ENCODE data around the gene CRYGS.
A peak's percentile ranks its signal among the peaks of the same experiment; 100 is the strongest.

CRYGS gene

GRCh38 chr3:186497608-186498007 is 46.6 kb downstream of the CRYGS start:
- Histone ChIP-seq H3K27ac (ENCODE audit: low read depth in 2 of 2, low read length in 2 of 2) (no peak overlapping the region), H3K4me3 (ENCODE audit: low read length in 2 of 2) (no peak overlapping the region), H3K4me1 (ENCODE audit: control insufficient read depth in 2 of 2, insufficient read depth in 2 of 2, low read length in 2 of 2) (peaks cover 0 to 3% of the 10 kb centered on the region in 2 donors), H3K27me3 (ENCODE audit: control insufficient read depth in 2 of 2, insufficient read depth in 2 of 2, low read length in 2 of 2) (no peaks in the 10 kb centered on the region), H3K36me3 (ENCODE audit: control insufficient read depth in 2 of 2, insufficient read depth in 2 of 2, low read length in 2 of 2) (no peaks in the 10 kb centered on the region), H3K9me3 (ENCODE audit: control insufficient read depth in 2 of 2, low read length in 2 of 2) (no peaks in the 10 kb centered on the region), H3K9ac (ENCODE audit: low read depth in 1 of 2, low read length in 2 of 2) (no peak overlapping the region)

- H3K9ac ChIP-seq (ENCODE audit: low read depth in 1 of 2, low read length in 2 of 2), result no peak overlapping the region
- no peak overlapping the region for H3K4me3 ChIP-seq (ENCODE audit: low read length in 2 of 2)
- H3K27ac ChIP-seq (ENCODE audit: low read depth in 2 of 2, low read length in 2 of 2), result no peak overlapping the region
- H3K9me3 ChIP-seq (ENCODE audit: control insufficient read depth in 2 of 2, low read length in 2 of 2), result no peaks in the 10 kb centered on the region
- H3K4me1 ChIP-seq (ENCODE audit: control insufficient read depth in 2 of 2, insufficient read depth in 2 of 2, low read length in 2 of 2), result peaks cover 0 to 3% of the 10 kb centered on the region in 2 donors
- H3K27me3 ChIP-seq (ENCODE audit: control insufficient read depth in 2 of 2, insufficient read depth in 2 of 2, low read length in 2 of 2), result no peaks in the 10 kb centered on the region
- H3K36me3 ChIP-seq (ENCODE audit: control insufficient read depth in 2 of 2, insufficient read depth in 2 of 2, low read length in 2 of 2), result no peaks in the 10 kb centered on the region
Measured at GRCh38 chr3:186496635-186497034, 47.5 kb downstream of the CRYGS start.

- Histone ChIP-seq H3K27me3 (ENCODE audit: control insufficient read depth in 2 of 2, insufficient read depth in 2 of 2, low read length in 2 of 2) (no peaks in the 10 kb centered on the region), H3K4me3 (ENCODE audit: low read length in 2 of 2) (no peak overlapping the region), H3K4me1 (ENCODE audit: control insufficient read depth in 2 of 2, insufficient read depth in 2 of 2, low read length in 2 of 2) (peaks cover 0 to 3% of the 10 kb centered on the region in 2 donors), H3K9me3 (ENCODE audit: control insufficient read depth in 2 of 2, low read length in 2 of 2) (no peaks in the 10 kb centered on the region), H3K36me3 (ENCODE audit: control insufficient read depth in 2 of 2, insufficient read depth in 2 of 2, low read length in 2 of 2) (no peaks in the 10 kb centered on the region), H3K27ac (ENCODE audit: low read depth in 2 of 2, low read length in 2 of 2) (no peak overlapping the region), H3K9ac (ENCODE audit: low read depth in 1 of 2, low read length in 2 of 2) (no peak overlapping the region)
Measured at GRCh38 chr3:186496016-186496415, 48.2 kb downstream of the CRYGS start.

GRCh38 chr3:186493525-186494255 is 50.5 kb downstream of the CRYGS start:
- H3K36me3 ChIP-seq (ENCODE audit: control insufficient read depth in 2 of 2, insufficient read depth in 2 of 2, low read length in 2 of 2), result no peaks in the 10 kb centered on the region
- H3K9me3 ChIP-seq (ENCODE audit: control insufficient read depth in 2 of 2, low read length in 2 of 2), result no peaks in the 10 kb centered on the region
- H3K9ac ChIP-seq (ENCODE audit: low read depth in 1 of 2, low read length in 2 of 2), result no peak overlapping the region
- no peaks in the 10 kb centered on the region for H3K27me3 ChIP-seq (ENCODE audit: control insufficient read depth in 2 of 2, insufficient read depth in 2 of 2, low read length in 2 of 2)
- no peak overlapping the region for H3K4me3 ChIP-seq (ENCODE audit: low read length in 2 of 2)
- peak overlapping the region; percentile 7 to 38 for H3K27ac ChIP-seq (ENCODE audit: low read depth in 2 of 2, low read length in 2 of 2)
- peaks cover 0 to 3% of the 10 kb centered on the region in 2 donors for H3K4me1 ChIP-seq (ENCODE audit: control insufficient read depth in 2 of 2, insufficient read depth in 2 of 2, low read length in 2 of 2)

- no peak overlapping the region for H3K9ac ChIP-seq (ENCODE audit: low read depth in 1 of 2, low read length in 2 of 2)
- H3K9me3 ChIP-seq (ENCODE audit: control insufficient read depth in 2 of 2, low read length in 2 of 2), result no peaks in the 10 kb centered on the region
- no peaks in the 10 kb centered on the region for H3K36me3 ChIP-seq (ENCODE audit: control insufficient read depth in 2 of 2, insufficient read depth in 2 of 2, low read length in 2 of 2)
- H3K27ac ChIP-seq (ENCODE audit: low read depth in 2 of 2, low read length in 2 of 2), result no peak overlapping the region
- no peaks in the 10 kb centered on the region for H3K27me3 ChIP-seq (ENCODE audit: control insufficient read depth in 2 of 2, insufficient read depth in 2 of 2, low read length in 2 of 2)
- H3K4me1 ChIP-seq (ENCODE audit: control insufficient read depth in 2 of 2, insufficient read depth in 2 of 2, low read length in 2 of 2), result peaks cover 0 to 3% of the 10 kb centered on the region in 2 donors
- no peak overlapping the region for H3K4me3 ChIP-seq (ENCODE audit: low read length in 2 of 2)
Measured at GRCh38 chr3:186492385-186492984, 51.7 kb downstream of the CRYGS start.

- no peak overlapping the region for H3K27ac ChIP-seq (ENCODE audit: low read depth in 2 of 2, low read length in 2 of 2)
- H3K9me3 ChIP-seq (ENCODE audit: control insufficient read depth in 2 of 2, low read length in 2 of 2), result no peaks in the 10 kb centered on the region
- no peak overlapping the region for H3K9ac ChIP-seq (ENCODE audit: low read depth in 1 of 2, low read length in 2 of 2)
- H3K4me3 ChIP-seq (ENCODE audit: low read length in 2 of 2), result no peak overlapping the region
- no peaks in the 10 kb centered on the region for H3K36me3 ChIP-seq (ENCODE audit: control insufficient read depth in 2 of 2, insufficient read depth in 2 of 2, low read length in 2 of 2)
- no peaks in the 10 kb centered on the region for H3K27me3 ChIP-seq (ENCODE audit: control insufficient read depth in 2 of 2, insufficient read depth in 2 of 2, low read length in 2 of 2)
- no peaks in the 10 kb centered on the region for H3K4me1 ChIP-seq (ENCODE audit: control insufficient read depth in 2 of 2, insufficient read depth in 2 of 2, low read length in 2 of 2)
Measured at GRCh38 chr3:186489507-186489906, 54.7 kb downstream of the CRYGS start.

Measured in mucosa of rectum (tissue), 2 donors.